ENCODE measurements around the gene ADARB2. TPM values are rescaled to one million over a fixed set of nuclear protein-coding genes. Genes with fewer than 3 reads are reported as not detected.

ADARB2 gene
- total and polyA plus RNA-seq, 10 of the 15 experiments (the other 5 are each of a cell fraction or from before 2014, with no cell fraction given): 0.02 to 4.1 (median 0.76) TPM

GRCh38 chr10:1677307-1677939 lies 59.9 kb downstream of the ADARB2 start:
- Histone ChIP-seq H3K27me3 (replicated peaks in 1 of 2; ENCODE audit: control insufficient read depth in 2 of 2, insufficient read depth in 2 of 2, low read length in 1 of 2) (no peaks in the 10 kb centered on the region), H3K9ac (ENCODE audit: control insufficient read depth, insufficient read depth, low read length) (no peak overlapping the region), H3K27ac (ENCODE audit: control insufficient read depth, insufficient read depth) (no peak overlapping the region), H3K4me2 (ENCODE audit: control insufficient read depth, insufficient read depth) (no peak overlapping the region), H3K79me2 (ENCODE audit: control insufficient read depth, insufficient read depth, low read length) (no peaks in the 10 kb centered on the region), H4K20me1 (ENCODE audit: control insufficient read depth, insufficient read depth) (no peaks in the 10 kb centered on the region), H2AFZ (ENCODE audit: control insufficient read depth, low read depth, low read length) (no peak overlapping the region), H3K4me1 (ENCODE audit: control insufficient read depth, insufficient read depth, low read length) (peaks cover 16% of the 10 kb centered on the region), H3K36me3 (ENCODE audit: control insufficient read depth in 2 of 2, insufficient read depth in 2 of 2, low read length in 1 of 2) (no peaks in the 10 kb centered on the region), H3K9me3 (replicated peaks; ENCODE audit: control insufficient read depth, insufficient read depth, low read length) (no peaks in the 10 kb centered on the region), H3K4me3 (no peak overlapping the region)
- in situ Hi-C loops (cut with MboI) (no loop called here), intact Hi-C loops (cut with micrococcal nuclease; ENCODE audit: unreplicated experiment) (no loop called here)
- DNase-seq (ENCODE audit: low read depth, low spot score) (no peak), FAIRE-seq (no peak), ATAC-seq (peak; percentile 13; the same call in 1 of the 3 replicates)
- ChIA-PET CTCF (no interaction called here), SMC1A (ENCODE audit: uncharacterized antibody, unreplicated experiment) (interaction anchor here (0.6 to 1.4 kb wide), 3 partner anchors 28 to 54 kb away, joined by 3 read pairs; no protein-coding TSS in a partner anchor), RAD21 (ENCODE audit: unreplicated experiment) (no interaction called here), POLR2A (no interaction called here)
- BruUV-seq (replicated peaks): no TSS peak
- no peak for TF ChIP-seq RBBP5 (conservative IDR thresholded peaks at IDR 0.05)
- no peak for TF ChIP-seq KLF5 (IDR thresholded peaks at IDR 0.05; ENCODE audit: partially characterized antibody)
- no peak for TF ChIP-seq TAF1 (IDR thresholded peaks at IDR 0.05; ENCODE audit: borderline replicate concordance, low read depth, low read length)
- TF ChIP-seq, protein P1, sequence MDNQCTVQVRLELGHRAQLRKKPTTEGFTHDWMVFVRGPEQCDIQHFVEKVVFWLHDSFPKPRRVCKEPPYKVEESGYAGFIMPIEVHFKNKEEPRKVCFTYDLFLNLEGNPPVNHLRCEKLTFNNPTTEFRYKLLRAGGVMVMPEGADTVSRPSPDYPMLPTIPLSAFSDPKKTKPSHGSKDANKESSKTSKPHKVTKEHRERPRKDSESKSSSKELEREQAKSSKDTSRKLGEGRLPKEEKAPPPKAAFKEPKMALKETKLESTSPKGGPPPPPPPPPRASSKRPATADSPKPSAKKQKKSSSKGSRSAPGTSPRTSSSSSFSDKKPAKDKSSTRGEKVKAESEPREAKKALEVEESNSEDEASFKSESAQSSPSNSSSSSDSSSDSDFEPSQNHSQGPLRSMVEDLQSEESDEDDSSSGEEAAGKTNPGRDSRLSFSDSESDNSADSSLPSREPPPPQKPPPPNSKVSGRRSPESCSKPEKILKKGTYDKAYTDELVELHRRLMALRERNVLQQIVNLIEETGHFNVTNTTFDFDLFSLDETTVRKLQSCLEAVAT (IDR thresholded peaks at IDR 0.05): no peak
- TF ChIP-seq TCF12 (IDR thresholded peaks at IDR 0.05; ENCODE audit: low read depth, low read length): no peak
- no peak for TF ChIP-seq POLR2AphosphoS2 (IDR thresholded peaks at IDR 0.05; ENCODE audit: low read depth, low read length)
- TF ChIP-seq ZZZ3 (IDR thresholded peaks at IDR 0.05; ENCODE audit: control insufficient read depth, insufficient read length, low read depth): no peak
- TF ChIP-seq DPF2 (IDR thresholded peaks at IDR 0.05): no peak
- TF ChIP-seq ZNF217 (IDR thresholded peaks at IDR 0.05): no peak
- TF ChIP-seq FOXM1 (IDR thresholded peaks at IDR 0.05; ENCODE audit: low read depth, low read length): no peak
- TF ChIP-seq PAX5 (IDR thresholded peaks at IDR 0.05; ENCODE audit: borderline replicate concordance, low read depth, low read length): no peak
- no peak for TF ChIP-seq MYC (IDR thresholded peaks at IDR 0.05; ENCODE audit: insufficient read depth, insufficient read length, insufficient replicate concordance, low read length, severe bottlenecking)
- no peak for TF ChIP-seq RFX5 (IDR thresholded peaks at IDR 0.05; ENCODE audit: low read depth, low read length)
- TF ChIP-seq JUNB (IDR thresholded peaks at IDR 0.05): no peak
- TF ChIP-seq SUPT20H (IDR thresholded peaks at IDR 0.05; ENCODE audit: borderline replicate concordance, control insufficient read depth, low read depth, low read length): no peak
- no peak for TF ChIP-seq PAX8 (IDR thresholded peaks at IDR 0.05)
- no peak for TF ChIP-seq RAD51 (IDR thresholded peaks at IDR 0.05)
- TF ChIP-seq MTA3 (IDR thresholded peaks at IDR 0.05; ENCODE audit: borderline replicate concordance, low read length): no peak
- TF ChIP-seq USF2 (IDR thresholded peaks at IDR 0.05; ENCODE audit: borderline replicate concordance, low read depth, low read length): no peak
- TF ChIP-seq, protein P2, sequence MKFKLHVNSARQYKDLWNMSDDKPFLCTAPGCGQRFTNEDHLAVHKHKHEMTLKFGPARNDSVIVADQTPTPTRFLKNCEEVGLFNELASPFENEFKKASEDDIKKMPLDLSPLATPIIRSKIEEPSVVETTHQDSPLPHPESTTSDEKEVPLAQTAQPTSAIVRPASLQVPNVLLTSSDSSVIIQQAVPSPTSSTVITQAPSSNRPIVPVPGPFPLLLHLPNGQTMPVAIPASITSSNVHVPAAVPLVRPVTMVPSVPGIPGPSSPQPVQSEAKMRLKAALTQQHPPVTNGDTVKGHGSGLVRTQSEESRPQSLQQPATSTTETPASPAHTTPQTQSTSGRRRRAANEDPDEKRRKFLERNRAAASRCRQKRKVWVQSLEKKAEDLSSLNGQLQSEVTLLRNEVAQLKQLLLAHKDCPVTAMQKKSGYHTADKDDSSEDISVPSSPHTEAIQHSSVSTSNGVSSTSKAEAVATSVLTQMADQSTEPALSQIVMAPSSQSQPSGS (IDR thresholded peaks at IDR 0.05; ENCODE audit: low read length): no peak
- 36% methylated on average over 6 of the region's 6 CpGs for WGBS (ENCODE audit: insufficient coverage, insufficient replicate concordance, low lambda C conversion rate, missing lambda C conversion rate)

Data from GM12878 (cell line).